ENCODE data around the gene CTNNBL1.

Gene CTNNBL1

DNA sequence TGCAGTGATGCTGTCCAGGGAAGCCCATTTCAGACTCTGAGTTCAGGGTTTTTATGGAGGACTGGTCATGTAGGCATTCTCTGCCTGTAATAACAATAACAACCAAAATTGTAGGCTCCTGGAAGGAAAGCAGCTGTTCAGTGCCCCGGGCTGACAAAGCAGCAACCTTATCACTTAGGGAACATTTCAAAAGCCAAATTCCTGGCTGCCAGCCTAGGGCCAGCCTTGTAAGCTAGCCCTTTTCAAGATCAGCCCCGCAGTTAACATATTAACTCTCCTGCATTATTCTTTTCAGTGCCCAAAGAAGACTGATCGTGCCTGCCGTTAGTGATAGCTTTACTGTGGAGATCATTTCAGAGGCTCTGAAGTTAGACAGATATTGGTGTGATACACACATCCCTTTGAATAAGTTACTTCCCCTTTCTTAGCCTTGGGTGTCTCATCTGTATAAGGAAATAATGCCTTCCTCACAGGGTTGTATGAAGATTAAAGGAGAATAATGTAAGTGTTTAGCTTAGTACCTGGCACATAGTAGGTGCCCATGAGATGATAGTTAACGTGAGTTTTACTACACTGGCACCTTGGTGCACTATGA, 44.1 kb downstream of the CTNNBL1 start:
- no peak overlapping the region for H3K4me3 ChIP-seq (replicated peaks in 1 of 2; ENCODE audit: low read depth in 2 of 2, low read length in 2 of 2)
- peak in 1 of 2 donors; percentile 40 for DNase-seq (ENCODE audit: low read depth in 2 of 2)
- TF ChIP-seq, protein P1, sequence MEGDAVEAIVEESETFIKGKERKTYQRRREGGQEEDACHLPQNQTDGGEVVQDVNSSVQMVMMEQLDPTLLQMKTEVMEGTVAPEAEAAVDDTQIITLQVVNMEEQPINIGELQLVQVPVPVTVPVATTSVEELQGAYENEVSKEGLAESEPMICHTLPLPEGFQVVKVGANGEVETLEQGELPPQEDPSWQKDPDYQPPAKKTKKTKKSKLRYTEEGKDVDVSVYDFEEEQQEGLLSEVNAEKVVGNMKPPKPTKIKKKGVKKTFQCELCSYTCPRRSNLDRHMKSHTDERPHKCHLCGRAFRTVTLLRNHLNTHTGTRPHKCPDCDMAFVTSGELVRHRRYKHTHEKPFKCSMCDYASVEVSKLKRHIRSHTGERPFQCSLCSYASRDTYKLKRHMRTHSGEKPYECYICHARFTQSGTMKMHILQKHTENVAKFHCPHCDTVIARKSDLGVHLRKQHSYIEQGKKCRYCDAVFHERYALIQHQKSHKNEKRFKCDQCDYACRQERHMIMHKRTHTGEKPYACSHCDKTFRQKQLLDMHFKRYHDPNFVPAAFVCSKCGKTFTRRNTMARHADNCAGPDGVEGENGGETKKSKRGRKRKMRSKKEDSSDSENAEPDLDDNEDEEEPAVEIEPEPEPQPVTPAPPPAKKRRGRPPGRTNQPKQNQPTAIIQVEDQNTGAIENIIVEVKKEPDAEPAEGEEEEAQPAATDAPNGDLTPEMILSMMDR (IDR thresholded peaks at IDR 0.05; ENCODE audit: low read depth, low read length), result no peak

DNA sequence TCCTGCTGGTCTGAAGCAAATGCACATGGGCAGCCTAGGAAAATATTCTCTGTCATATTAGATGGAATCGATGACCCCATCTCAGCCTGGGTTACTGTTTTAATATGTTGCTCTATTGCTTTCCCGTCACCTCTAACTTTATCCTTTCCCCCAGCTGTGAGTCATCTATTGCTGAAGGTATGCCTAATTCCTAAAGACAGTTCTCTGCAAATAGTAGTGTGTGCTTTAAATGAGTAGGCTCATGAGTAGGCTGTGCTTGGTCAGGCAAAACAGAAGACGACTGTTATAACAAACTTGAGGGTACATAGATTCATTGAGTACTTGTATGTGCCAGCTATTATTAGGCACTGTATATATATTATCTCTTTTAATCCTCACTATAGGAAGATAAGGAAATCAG, 47.2 kb downstream of the CTNNBL1 start:
- TF ChIP-seq, protein P1 (IDR thresholded peaks at IDR 0.05; ENCODE audit: low read depth, low read length), result no peak
- peak; percentile 11 to 42 for DNase-seq (ENCODE audit: low read depth in 2 of 2)
- no peak overlapping the region for H3K4me3 ChIP-seq (replicated peaks in 1 of 2; ENCODE audit: low read depth in 2 of 2, low read length in 2 of 2)

DNA sequence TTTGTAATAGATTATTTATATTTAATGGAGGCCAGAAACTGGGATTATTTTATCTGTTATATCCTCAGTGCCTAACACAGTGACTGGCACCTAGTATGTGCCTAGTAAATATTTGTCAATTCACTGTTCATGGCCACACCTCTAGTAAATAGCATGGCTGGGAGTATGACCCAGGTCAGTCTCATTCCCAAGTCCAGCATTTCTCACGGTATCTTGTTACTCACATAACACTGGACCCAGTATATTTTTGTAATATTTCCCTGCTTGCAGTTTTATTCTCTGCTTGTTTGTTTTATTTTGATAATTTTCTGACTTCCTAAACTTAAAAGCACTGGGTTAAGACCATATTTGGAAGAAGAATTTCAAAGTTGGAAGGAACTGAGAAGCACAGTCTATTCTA, 47.7 kb downstream of the CTNNBL1 start:
- H3K4me3 ChIP-seq (replicated peaks in 1 of 2; ENCODE audit: low read depth in 2 of 2, low read length in 2 of 2), result no peak overlapping the region
- TF ChIP-seq, protein P1 (IDR thresholded peaks at IDR 0.05; ENCODE audit: low read depth, low read length), result no peak
- DNase-seq (ENCODE audit: low read depth in 2 of 2), result no peak

DNA sequence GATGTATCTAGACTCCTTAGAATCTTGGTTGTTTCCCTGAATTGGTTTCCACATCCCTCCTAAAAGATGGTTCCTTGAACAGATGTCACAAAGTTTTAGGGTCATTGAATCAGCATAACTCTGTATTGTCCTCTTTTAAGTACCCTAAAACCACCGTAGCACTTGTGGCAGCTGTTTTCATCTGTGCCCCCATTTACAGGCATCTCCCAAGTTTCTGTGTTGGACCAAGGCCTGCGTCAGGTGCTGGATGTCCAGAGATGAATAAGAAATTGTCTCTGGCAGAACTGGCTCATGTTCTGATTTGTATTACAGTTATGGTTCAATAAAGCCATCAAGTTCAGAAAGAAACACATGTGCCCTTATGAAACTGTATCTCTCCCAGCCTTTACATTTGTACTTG, 48.3 kb downstream of the CTNNBL1 start:
- DNase-seq (ENCODE audit: low read depth in 2 of 2), result no peak
- TF ChIP-seq, protein P1 (IDR thresholded peaks at IDR 0.05; ENCODE audit: low read depth, low read length), result no peak
- no peak overlapping the region for H3K4me3 ChIP-seq (replicated peaks in 1 of 2; ENCODE audit: low read depth in 2 of 2, low read length in 2 of 2)

DNA sequence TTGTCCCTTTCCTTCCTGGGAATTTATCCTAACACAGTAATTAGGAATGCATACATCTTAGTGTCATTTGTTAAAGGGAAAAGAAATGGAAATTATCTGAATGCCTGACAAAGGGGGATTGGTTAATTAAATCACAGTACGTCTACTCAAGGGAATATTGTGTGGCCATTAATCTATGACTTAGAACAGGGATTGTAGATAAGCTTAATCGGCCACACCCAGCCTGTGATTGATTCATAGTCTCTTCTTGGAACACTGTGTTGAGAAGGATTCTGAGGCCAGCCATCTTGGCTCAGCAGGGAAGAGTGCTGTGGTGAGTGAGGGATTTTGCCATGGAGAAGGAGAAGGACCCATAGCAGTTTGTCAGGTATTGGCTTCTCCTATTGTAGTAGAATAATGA, 50.5 kb downstream of the CTNNBL1 start:
- TF ChIP-seq, protein P1 (IDR thresholded peaks at IDR 0.05; ENCODE audit: low read depth, low read length), result no peak
- no peak for DNase-seq (ENCODE audit: low read depth in 2 of 2)
- no peak overlapping the region for H3K4me3 ChIP-seq (replicated peaks in 1 of 2; ENCODE audit: low read depth in 2 of 2, low read length in 2 of 2)

DNA sequence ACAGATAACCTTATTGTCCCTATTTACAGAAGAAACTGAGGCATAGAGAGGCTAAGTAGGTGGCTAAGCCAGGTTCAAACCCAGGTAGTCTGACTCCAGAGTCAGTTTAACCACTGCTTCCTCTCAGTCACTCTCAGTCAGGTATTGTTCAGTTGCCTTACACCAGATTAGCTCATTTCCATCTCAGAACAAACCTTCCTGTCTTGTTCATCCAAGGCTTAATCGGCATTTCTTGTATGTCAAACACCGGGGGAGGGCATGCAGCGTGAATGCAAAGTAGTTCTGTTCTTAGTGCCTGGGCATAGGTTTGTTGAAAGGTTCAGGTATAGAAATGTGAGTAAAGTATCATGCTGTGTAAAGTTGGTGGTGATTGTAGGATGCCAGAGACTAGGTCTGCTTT, 51.7 kb downstream of the CTNNBL1 start:
- no peak overlapping the region for H3K4me3 ChIP-seq (replicated peaks in 1 of 2; ENCODE audit: low read depth in 2 of 2, low read length in 2 of 2)
- no peak for DNase-seq (ENCODE audit: low read depth in 2 of 2)
- TF ChIP-seq, protein P1 (IDR thresholded peaks at IDR 0.05; ENCODE audit: low read depth, low read length), result no peak

DNA sequence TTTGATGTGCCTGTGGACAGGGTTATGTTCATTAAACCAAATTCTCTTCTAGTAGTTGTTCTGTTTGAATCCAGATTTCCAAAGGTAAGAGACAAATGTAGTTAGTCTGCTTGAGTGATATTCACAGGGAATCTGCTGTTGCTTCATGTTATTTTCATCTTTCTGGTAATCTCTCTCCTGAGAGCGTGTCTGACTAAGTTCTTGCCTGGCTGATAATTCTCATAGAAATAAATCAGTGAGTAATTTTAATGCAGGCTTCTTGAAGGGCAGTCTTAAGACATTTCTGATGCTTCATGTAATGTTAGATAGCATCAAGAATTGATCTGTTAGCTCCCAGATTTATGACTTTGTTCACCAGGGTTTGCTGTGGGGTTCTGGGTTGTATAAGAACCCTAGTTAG, 54.2 kb downstream of the CTNNBL1 start:
- no peak overlapping the region for H3K4me3 ChIP-seq (replicated peaks in 1 of 2; ENCODE audit: low read depth in 2 of 2, low read length in 2 of 2)
- TF ChIP-seq, protein P1 (IDR thresholded peaks at IDR 0.05; ENCODE audit: low read depth, low read length), result no peak
- no peak for DNase-seq (ENCODE audit: low read depth in 2 of 2)

Data from cardiac fibroblast (primary cell).